H1 (cell line): ENCODE measurements around the gene WDSUB1. TPM values are rescaled to one million over a fixed set of nuclear protein-coding genes. Genes with fewer than 3 reads are reported as not detected.

Experiments
- CTBP2 ChIP-seq: IDR thresholded peaks from 2 replicates; pipeline ENCODE4 v1.7.0; 2011; ENCODE audit warnings: borderline replicate concordance, mild to moderate bottlenecking, moderate library complexity, mixed read lengths, low read length; ENCODE audit not compliant: insufficient read depth, insufficient read length
- KDM5A ChIP-seq: fragments of 200-600 bp; IDR thresholded peaks from 2 replicates; pipeline ENCODE4 v1.7.1; 2012; ENCODE audit warnings: mild to moderate bottlenecking, low read length, inconsistent platforms, mixed read lengths
- SIN3A ChIP-seq, 2 experiments: IDR thresholded peaks in 1 of 2; conservative IDR thresholded peaks in 1 of 2; 2 replicates each; pipeline ENCODE4 v1.6.1; 2011 to 2012; ENCODE audit warnings: low read length in 2 of 2, improper control_type of control experiment in 1 of 2, low read depth in 1 of 2, mild to moderate bottlenecking in 1 of 2
- polyA plus RNA-seq, 7 experiments: library from polyadenylated mRNA; depleted of rRNA in 3 of 7; stranded (reverse) in 5 of 7; unstranded in 2 of 7; fragments of >200 nt in 5 of 7; fragments of 200-250 nt in 2 of 7; gene quantifications; 1 replicate in 5 of 7; 2 replicates in 1 of 7; 4 replicates in 1 of 7; pipeline versions ENCODE4 v1.2.1 to v1.2.3, GENCODE V29; 2011 to 2013; ENCODE audit warnings: missing spikeins in 2 of 7, mixed read lengths in 2 of 7
- total RNA-seq: library from RNA; stranded (reverse); fragmentation: NEBNext Ultra II Directional; extraction: Animal tissue kit (Norgen Biotek cat#: 25700); gene quantifications from 2 replicates; pipeline ENCODE4 v1.2.1, GENCODE V29; 2021

Gene WDSUB1
- total and polyA plus RNA-seq, 2 of the 8 experiments (the other 6 are each of a cell fraction or from before 2014, with no cell fraction given) = 5.5 to 8.0 TPM

GRCh38 chr2:159209341-159210306, 76.9 kb downstream of the WDSUB1 start (continued):
- no peak for TF ChIP-seq CTBP2
- no peak for TF ChIP-seq KDM5A
- TF ChIP-seq SIN3A (conservative IDR thresholded peaks at IDR 0.05 in 1 of 2, IDR thresholded peaks at IDR 0.05 in 1 of 2; ENCODE audit: low read depth in 1 of 2, low read length in 2 of 2) = no peak
- TF ChIP-seq, all 59 proteins: peak for 0
